Gastrocnemius medialis (tissue), 4 donors: ENCODE results near the gene PTMS.

Experiments used
- POLR2A ChIP-seq, 2 donors: fragments of 450-650 bp; IDR thresholded peaks; one replicate each; pipeline ENCODE4 v1.6.1; 2017; ENCODE audit warnings: antibody characterized with exemption in 2 of 2, mild to moderate bottlenecking in 2 of 2, moderate library complexity in 2 of 2
- TF ChIP-seq, protein P1 (sequence below), 5 experiments: fragments of 450-650 bp in 3 of 5; fragments of 200-600 bp in 2 of 5; sonication (generic) in 2 of 5; IDR thresholded peaks in 4 of 5; conservative IDR thresholded peaks in 1 of 5; 1 replicate in 4 of 5; 2 replicates in 1 of 5; pipeline ENCODE4 v1.5.1; 2016 to 2019; ENCODE audit warnings: antibody characterized with exemption in 5 of 5, mild to moderate bottlenecking in 3 of 5, moderate library complexity in 3 of 5

DNA sequence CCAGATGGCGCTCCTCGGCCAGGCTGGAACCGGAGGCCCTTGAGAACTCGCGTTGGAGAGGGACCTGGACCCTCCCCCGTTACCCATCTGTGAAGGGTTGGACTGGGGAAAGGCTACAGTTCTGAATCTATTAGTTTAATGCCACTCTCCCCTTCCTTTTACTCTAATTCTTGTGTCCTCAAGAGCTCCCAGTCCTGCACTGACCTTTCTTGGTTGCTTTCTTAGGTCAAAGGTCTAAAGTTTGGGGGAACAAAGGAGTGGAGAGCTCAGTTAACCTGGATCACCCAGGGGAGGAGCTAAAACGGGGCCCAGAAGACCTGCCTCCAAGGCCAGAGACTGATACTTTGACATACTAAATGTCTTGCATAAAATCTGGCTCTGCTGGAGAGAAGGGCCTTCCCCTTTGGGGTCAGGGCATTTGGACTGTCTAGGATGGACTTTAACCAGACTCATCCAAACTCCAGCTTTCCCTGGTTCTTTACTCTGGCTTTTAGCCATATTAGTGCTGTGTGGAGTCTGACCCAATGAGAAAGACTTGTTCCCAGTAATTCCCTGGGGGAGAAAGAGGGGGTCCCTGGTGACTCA, 12.3 kb upstream of the PTMS start:
- TF ChIP-seq, protein P1, sequence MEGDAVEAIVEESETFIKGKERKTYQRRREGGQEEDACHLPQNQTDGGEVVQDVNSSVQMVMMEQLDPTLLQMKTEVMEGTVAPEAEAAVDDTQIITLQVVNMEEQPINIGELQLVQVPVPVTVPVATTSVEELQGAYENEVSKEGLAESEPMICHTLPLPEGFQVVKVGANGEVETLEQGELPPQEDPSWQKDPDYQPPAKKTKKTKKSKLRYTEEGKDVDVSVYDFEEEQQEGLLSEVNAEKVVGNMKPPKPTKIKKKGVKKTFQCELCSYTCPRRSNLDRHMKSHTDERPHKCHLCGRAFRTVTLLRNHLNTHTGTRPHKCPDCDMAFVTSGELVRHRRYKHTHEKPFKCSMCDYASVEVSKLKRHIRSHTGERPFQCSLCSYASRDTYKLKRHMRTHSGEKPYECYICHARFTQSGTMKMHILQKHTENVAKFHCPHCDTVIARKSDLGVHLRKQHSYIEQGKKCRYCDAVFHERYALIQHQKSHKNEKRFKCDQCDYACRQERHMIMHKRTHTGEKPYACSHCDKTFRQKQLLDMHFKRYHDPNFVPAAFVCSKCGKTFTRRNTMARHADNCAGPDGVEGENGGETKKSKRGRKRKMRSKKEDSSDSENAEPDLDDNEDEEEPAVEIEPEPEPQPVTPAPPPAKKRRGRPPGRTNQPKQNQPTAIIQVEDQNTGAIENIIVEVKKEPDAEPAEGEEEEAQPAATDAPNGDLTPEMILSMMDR (IDR thresholded peaks at IDR 0.05 in 4 of 5, conservative IDR thresholded peaks at IDR 0.05 in 1 of 5) = peak; percentile 20 to 98 (median 97)
- TF ChIP-seq POLR2A (IDR thresholded peaks at IDR 0.05) = no peak
